CD1c-positive myeloid dendritic cell (primary cell): ENCODE data around the gene RNU1-2.
"Not testable (repeated sequence)": the region's sequence is repeated elsewhere in the genome, so short reads cannot be mapped to it uniquely, and the experiment has no call there.

ENCODE experiments used
- DNase-seq: peaks from one replicate; pipeline ENCODE4 v3.0.0-alpha.2; 2016; ENCODE audit errors: extremely low spot score

Gene RNU1-2

GRCh38 chr1:16888860-16889816 is 6.6 kb upstream of the RNU1-2 start:
- peak; percentile 71 for DNase-seq

GRCh38 chr1:16890539-16891021 is 5.2 kb upstream of the RNU1-2 start:
- DNase-seq: not testable (repeated sequence)

- DNase-seq: not testable (repeated sequence)
Observed at GRCh38 chr1:16891057-16891456, 4.7 kb upstream of the RNU1-2 start.

GRCh38 chr1:16892978-16893525 is 2.7 kb upstream of the RNU1-2 start:
- DNase-seq: not testable (repeated sequence)

- not testable (repeated sequence) for DNase-seq
Observed at GRCh38 chr1:16893796-16894195, 2.0 kb upstream of the RNU1-2 start.

GRCh38 chr1:16894338-16894737 is 1.4 kb upstream of the RNU1-2 start:
- DNase-seq: not testable (repeated sequence)

- not testable (repeated sequence) for DNase-seq
Observed at GRCh38 chr1:16895233-16895597, 565 bp upstream of the RNU1-2 start.

- DNase-seq: peak; percentile 77
Observed at GRCh38 chr1:16896316-16897055, 706 bp downstream of the RNU1-2 start.

- DNase-seq: not testable (repeated sequence)
Observed at GRCh38 chr1:16897653-16898052, 1.9 kb downstream of the RNU1-2 start.

GRCh38 chr1:16898298-16898697 is 2.5 kb downstream of the RNU1-2 start:
- not testable (repeated sequence) for DNase-seq

- not testable (repeated sequence) for DNase-seq
Observed at GRCh38 chr1:16899020-16899419, 3.2 kb downstream of the RNU1-2 start.

GRCh38 chr1:16900751-16901150 is 5.0 kb downstream of the RNU1-2 start:
- no peak for DNase-seq

GRCh38 chr1:16901371-16901770 is 5.6 kb downstream of the RNU1-2 start:
- DNase-seq: not testable (repeated sequence)

- no peak for DNase-seq
Observed at GRCh38 chr1:16903054-16903453, 7.3 kb downstream of the RNU1-2 start.

GRCh38 chr1:16903458-16903796 is 7.6 kb downstream of the RNU1-2 start:
- DNase-seq: no peak

- peak; percentile 97 for DNase-seq
Observed at GRCh38 chr1:16904560-16905109, 8.9 kb downstream of the RNU1-2 start.

- peak; percentile 71 for DNase-seq
Observed at GRCh38 chr1:16905110-16905867, 9.5 kb downstream of the RNU1-2 start.

- DNase-seq: peak; percentile 15
Observed at GRCh38 chr1:16905868-16906702, 10.3 kb downstream of the RNU1-2 start.

- no peak for DNase-seq
Observed at GRCh38 chr1:16906873-16907272, 11.1 kb downstream of the RNU1-2 start.
